Vagina (tissue), 2 donors: ENCODE measurements around the gene SSU72. TPM values are rescaled to one million over a fixed set of nuclear protein-coding genes. Genes with fewer than 3 reads are reported as not detected.
A peak's percentile ranks its signal among the peaks of the same experiment; 100 is the strongest.

Source experiments
- DNase-seq, 2 donors: peaks; one replicate each; pipeline ENCODE4 v3.0.0-alpha.2; 2017; ENCODE audit errors: extremely low spot score in 2 of 2
- H3K27ac ChIP-seq: fragments of 200-600 bp; sonication (generic); one replicate; pipeline ENCODE4 v1.5.1; 2019
- H3K27me3 ChIP-seq: fragments of 200-600 bp; sonication (generic); one replicate; pipeline ENCODE4 v1.5.1; 2019
- H3K36me3 ChIP-seq, 2 donors: fragments of 200-600 bp; sonication (generic); one replicate each; pipeline ENCODE4 v1.5.1; 2017 to 2019
- H3K4me1 ChIP-seq: fragments of 200-600 bp; sonication (generic); one replicate; pipeline ENCODE4 v1.5.1; 2019
- H3K4me3 ChIP-seq, 2 donors: fragments of 200-600 bp; sonication (generic); 1 replicate in 1 of 2; 2 replicates in 1 of 2; pipeline ENCODE4 v1.5.1; 2016 to 2019
- H3K9me3 ChIP-seq: fragments of 200-600 bp; sonication (generic); one replicate; pipeline ENCODE4 v1.5.1; 2019
- POLR2A ChIP-seq, 2 donors: fragments of 450-650 bp; IDR thresholded peaks; one replicate each; pipeline ENCODE4 v1.6.1; 2017; ENCODE audit warnings: antibody characterized with exemption in 2 of 2, mild to moderate bottlenecking in 2 of 2, moderate library complexity in 2 of 2
- POLR2AphosphoS5 ChIP-seq, 2 donors: sonication (generic); formaldehyde crosslinking; IDR thresholded peaks; one replicate each; pipeline ENCODE4 v1.9.0; 2017; ENCODE audit warnings: antibody characterized with exemption in 2 of 2, mild to moderate bottlenecking in 2 of 2, low read depth in 1 of 2; ENCODE audit not compliant: insufficient read depth in 1 of 2
- intact Hi-C: fragments of 100-400 bp; cut with DNase I; formaldehyde crosslinking; loops from one replicate; pipeline ENCODE4 v1.15.1; 2023
- total RNA-seq: library from RNA; depleted of rRNA; stranded (reverse); fragments of >200 nt; gene quantifications from one replicate; pipeline ENCODE4 v1.2.3, GENCODE V29; 2016
- TF ChIP-seq, protein P1 (sequence below), 3 experiments: fragments of 450-650 bp in 2 of 3; fragments of 200-600 bp in 1 of 3; sonication (generic) in 1 of 3; IDR thresholded peaks; one replicate each; pipeline ENCODE4 v1.5.1; 2017 to 2019; ENCODE audit warnings: antibody characterized with exemption in 3 of 3, mild to moderate bottlenecking in 2 of 3, moderate library complexity in 2 of 3

SSU72 gene
- total RNA-seq, 1 donor from 2014 or later, result 105 TPM

DNA sequence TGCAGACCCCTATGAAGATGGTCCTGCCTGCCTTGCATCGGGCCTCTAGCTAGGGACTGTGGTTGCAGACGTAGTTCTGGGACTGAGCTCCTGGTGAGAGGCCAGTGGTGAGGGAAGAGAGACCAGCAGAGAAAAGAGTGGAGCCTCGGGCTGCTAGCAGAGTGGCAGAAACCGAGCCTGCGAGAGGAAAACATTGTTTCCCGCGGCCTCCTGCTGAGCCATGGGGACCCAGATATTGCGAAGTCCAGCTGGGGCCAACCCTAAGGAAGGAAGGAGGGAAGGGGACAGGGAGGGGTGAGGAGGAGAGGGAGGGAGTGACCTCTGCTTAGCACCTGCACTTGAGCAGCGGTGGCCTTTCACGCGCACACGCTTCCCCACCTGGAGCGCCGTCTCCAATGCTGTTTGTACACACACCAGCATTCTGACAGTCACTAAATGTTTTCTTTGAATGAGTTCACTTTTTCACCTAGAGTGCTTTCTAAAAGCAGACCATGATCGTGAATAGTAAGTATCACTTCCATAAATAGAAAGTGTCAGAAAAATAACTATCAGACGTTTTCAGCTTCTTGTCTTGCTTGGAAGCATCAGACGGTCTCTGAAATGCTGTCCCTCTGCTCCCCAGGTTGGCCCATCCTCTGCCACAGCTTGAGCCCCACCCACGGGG is 27.8 kb upstream of the SSU72 start:
- TF ChIP-seq POLR2A (IDR thresholded peaks at IDR 0.05), result no peak
- TF ChIP-seq, protein P1, sequence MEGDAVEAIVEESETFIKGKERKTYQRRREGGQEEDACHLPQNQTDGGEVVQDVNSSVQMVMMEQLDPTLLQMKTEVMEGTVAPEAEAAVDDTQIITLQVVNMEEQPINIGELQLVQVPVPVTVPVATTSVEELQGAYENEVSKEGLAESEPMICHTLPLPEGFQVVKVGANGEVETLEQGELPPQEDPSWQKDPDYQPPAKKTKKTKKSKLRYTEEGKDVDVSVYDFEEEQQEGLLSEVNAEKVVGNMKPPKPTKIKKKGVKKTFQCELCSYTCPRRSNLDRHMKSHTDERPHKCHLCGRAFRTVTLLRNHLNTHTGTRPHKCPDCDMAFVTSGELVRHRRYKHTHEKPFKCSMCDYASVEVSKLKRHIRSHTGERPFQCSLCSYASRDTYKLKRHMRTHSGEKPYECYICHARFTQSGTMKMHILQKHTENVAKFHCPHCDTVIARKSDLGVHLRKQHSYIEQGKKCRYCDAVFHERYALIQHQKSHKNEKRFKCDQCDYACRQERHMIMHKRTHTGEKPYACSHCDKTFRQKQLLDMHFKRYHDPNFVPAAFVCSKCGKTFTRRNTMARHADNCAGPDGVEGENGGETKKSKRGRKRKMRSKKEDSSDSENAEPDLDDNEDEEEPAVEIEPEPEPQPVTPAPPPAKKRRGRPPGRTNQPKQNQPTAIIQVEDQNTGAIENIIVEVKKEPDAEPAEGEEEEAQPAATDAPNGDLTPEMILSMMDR (IDR thresholded peaks at IDR 0.05), result no peak
- no peak for TF ChIP-seq POLR2AphosphoS5 (IDR thresholded peaks at IDR 0.05; ENCODE audit: insufficient read depth in 1 of 2, low read depth in 1 of 2)
- no peaks in the 10 kb centered on the region for H3K9me3 ChIP-seq
- no peak overlapping the region for H3K27ac ChIP-seq
- H3K4me3 ChIP-seq, result no peak overlapping the region
- DNase-seq, result no peak
- intact Hi-C loops, result no loop called here
- H3K27me3 ChIP-seq, result peaks cover 3% of the 10 kb centered on the region
- no peaks in the 10 kb centered on the region for H3K36me3 ChIP-seq
- H3K4me1 ChIP-seq, result peaks cover 9% of the 10 kb centered on the region

DNA sequence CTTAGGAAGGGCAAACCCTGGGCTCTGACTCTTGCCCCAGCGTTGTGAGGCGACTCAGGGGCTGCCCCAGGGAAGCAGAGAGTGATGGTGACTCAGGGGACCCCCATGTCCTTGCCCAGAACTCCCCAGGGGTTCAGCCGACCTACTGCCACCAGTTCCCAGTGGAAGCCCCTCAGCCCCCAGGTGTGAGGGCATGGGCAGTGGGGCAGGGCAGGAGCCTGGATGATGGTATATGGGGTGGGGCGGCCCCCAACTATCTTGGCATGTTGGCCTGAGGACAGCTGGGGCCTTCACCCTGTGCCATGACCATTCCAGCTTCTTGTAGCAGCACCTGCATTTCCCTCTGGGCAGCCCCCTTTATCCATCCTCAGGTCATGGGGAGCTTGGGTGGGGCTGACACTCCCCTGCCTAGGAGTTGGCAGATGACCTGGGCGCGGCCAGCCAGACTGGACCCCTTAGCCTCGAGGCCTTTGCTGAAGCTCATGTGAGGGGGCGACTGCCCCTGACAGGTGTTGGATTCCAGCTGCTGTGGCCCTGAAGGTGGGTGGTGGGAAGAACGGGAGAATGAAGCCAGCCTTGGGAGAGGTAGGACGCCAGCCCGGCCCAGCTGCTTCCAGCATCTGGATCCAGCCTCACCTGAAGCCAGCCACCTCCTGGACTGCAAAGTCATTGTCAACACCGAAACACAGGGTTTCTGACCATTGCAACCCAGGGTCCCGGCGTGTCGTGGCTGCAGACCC is 27.1 kb upstream of the SSU72 start:
- H3K27me3 ChIP-seq, result peaks cover 3% of the 10 kb centered on the region
- intact Hi-C loops, result no loop called here
- DNase-seq, result no peak

DNA sequence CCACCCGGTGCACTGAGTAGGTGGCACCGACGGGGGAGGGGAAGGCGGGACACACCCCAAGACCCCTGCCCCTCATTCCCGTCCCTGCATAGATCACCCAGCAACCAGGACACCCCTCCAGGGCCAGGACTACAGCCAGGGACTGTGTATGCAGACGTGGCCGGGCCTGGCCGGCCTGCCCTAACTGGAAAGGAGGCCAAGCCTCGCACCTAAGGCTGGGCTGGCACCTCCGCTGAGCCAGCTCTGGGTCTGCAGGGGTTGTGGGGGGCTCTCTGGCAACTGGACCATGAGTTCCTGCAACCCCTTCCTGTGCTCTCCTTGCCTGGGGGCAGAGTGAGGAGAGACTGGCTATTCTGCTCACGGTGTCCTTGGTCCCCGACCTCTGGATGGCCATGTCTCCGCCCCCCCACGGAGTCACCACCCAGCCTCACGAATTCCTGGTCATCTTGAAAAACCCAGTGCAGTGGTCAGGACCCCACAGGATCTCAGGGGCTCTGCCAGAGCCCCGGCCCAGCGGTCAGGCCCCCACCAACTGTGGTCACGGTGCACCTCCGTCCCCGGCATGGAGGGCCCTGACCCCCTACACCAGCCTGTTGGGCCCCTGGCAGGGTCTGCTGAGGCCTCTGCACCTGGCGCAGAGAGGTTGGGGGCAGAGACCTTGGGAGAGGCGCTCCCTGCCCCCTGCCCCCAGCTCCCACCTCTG is 26.3 kb upstream of the SSU72 start:
- TF ChIP-seq POLR2A (IDR thresholded peaks at IDR 0.05), result no peak
- no peak for TF ChIP-seq POLR2AphosphoS5 (IDR thresholded peaks at IDR 0.05; ENCODE audit: insufficient read depth in 1 of 2, low read depth in 1 of 2)
- TF ChIP-seq, protein P1 (IDR thresholded peaks at IDR 0.05), result no peak
- H3K4me3 ChIP-seq, result peak overlapping the region in 1 of 2 donors; percentile 47
- H3K9me3 ChIP-seq, result no peaks in the 10 kb centered on the region
- H3K36me3 ChIP-seq, result no peaks in the 10 kb centered on the region
- intact Hi-C loops, result no loop called here
- peaks cover 3% of the 10 kb centered on the region for H3K27me3 ChIP-seq
- no peak overlapping the region for H3K27ac ChIP-seq
- peaks cover 9% of the 10 kb centered on the region for H3K4me1 ChIP-seq
- DNase-seq, result no peak

More for the DNA sequence above, 27.1 kb upstream of the SSU72 start:
- Histone ChIP-seq H3K9me3 (no peaks in the 10 kb centered on the region), H3K4me3 (no peak overlapping the region), H3K27ac (no peak overlapping the region), H3K4me1 (peaks cover 9% of the 10 kb centered on the region), H3K36me3 (no peaks in the 10 kb centered on the region)
- TF ChIP-seq POLR2A (IDR thresholded peaks at IDR 0.05) (no peak), POLR2AphosphoS5 (IDR thresholded peaks at IDR 0.05; ENCODE audit: insufficient read depth in 1 of 2, low read depth in 1 of 2) (no peak)
- TF ChIP-seq, protein P1 (IDR thresholded peaks at IDR 0.05), result no peak

DNA sequence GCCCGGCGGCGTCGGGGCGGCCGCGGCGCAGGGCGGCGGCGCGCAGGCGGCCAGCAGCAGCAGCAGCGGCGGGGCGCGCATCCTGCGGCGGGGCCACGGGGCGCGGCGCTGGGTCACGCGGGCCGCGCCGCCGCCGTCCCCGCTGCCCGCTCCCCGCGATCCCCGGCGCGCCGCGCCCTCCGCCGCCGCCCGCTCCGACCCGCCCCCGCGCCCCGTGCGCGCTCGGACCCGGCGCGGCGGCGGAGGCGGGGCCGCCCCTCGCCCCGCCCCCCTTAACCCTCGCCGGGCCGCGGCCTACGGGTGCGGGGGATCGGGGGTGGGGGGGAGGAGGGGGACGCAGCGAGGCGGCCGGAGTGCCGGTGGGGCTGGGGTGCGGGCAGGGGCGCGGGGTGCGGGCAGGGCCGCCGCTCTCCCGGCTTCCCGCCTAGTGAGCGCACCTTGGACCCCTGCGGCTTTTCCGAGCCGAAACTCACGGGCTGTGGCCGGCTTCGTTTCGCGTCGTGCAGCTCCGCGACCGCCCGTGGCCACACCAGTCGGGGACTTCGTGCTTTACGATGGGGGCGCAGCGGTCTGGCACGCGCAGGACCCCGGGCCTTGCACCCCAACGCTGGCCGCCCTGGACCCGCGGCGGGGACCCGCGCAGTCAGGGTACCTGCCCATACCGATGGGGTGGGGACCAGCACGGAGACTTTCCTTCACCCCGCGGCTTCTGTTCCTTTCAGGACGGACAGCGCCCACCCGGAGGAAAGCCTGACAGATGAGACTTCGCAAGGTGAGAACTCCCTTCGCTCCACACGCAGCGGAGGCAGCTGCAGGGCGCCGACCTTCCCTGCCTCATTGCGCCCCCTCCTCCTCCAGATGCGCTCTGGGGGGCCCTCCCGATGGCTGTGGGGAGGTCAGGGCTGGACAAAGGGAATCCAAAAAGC is 25.5 kb upstream of the SSU72 start, which contains the start of gene FNDC10:
FNDC10 (minus strand) TSS at position 201 of the 926 bp plus-strand sequence; CDS start at position 81, 120 bp downstream.
- H3K36me3 ChIP-seq, result no peaks in the 10 kb centered on the region
- DNase-seq, result no peak
- TF ChIP-seq POLR2A (IDR thresholded peaks at IDR 0.05) (no peak), POLR2AphosphoS5 (IDR thresholded peaks at IDR 0.05; ENCODE audit: insufficient read depth in 1 of 2, low read depth in 1 of 2) (no peak)
- TF ChIP-seq, protein P1 (IDR thresholded peaks at IDR 0.05), result no peak
- peak within 1 kb of the TSS; percentile 47 for H3K4me3 ChIP-seq
- H3K27ac ChIP-seq, result no peak within 1 kb of the TSS
- peaks cover 9% of the 10 kb centered on the region for H3K4me1 ChIP-seq
- intact Hi-C loops, result no loop called here
- H3K9me3 ChIP-seq, result no peaks in the 10 kb centered on the region
- H3K27me3 ChIP-seq, result peaks cover 3% of the 10 kb centered on the region
